Activated CD8-positive, alpha-beta T cell treated with anti-CD3 and anti-CD28 coated beads for 36 hours (primary cell): Measurements from ENCODE around the gene CHD6. TPM values are rescaled to one million over a fixed set of nuclear protein-coding genes. Genes with fewer than 3 reads are reported as not detected.
A peak's percentile ranks its signal among the peaks of the same experiment; 100 is the strongest.

Experiments used
- ATAC-seq: fragments of 200-7000 bp; cut with Tn5 transposase; one replicate; pipeline ENCODE4 v1.10.0; 2021; ENCODE audit warnings: mild to moderate bottlenecking, moderate library complexity
- CTCF ChIA-PET: fragments of 350-600 bp; sonication (Branson Sonifier 250); formaldehyde crosslinking; loops from one replicate; lab custom pipeline; 2021; ENCODE audit warnings: antibody characterized with exemption; lab: Charles Lee
- POLR2A ChIA-PET: fragments of 350-600 bp; sonication (Branson Sonifier 250); formaldehyde crosslinking; loops from one replicate; lab custom pipeline; 2021; ENCODE audit warnings: antibody characterized with exemption; lab: Charles Lee
- DNase-seq: peaks from one replicate; pipeline ENCODE4 v3.0.0-alpha.2; 2020
- H3K27ac Mint-ChIP-seq: one replicate; pipeline ENCODE4 v1.8.0; 2021; ENCODE audit warnings: mild to moderate bottlenecking, mixed read lengths
- H3K27me3 Mint-ChIP-seq: one replicate; pipeline ENCODE4 v1.8.0; 2021; ENCODE audit warnings: mixed read lengths
- H3K36me3 Mint-ChIP-seq: one replicate; pipeline ENCODE4 v1.8.0; 2021; ENCODE audit warnings: low read depth, mixed read lengths
- H3K4me1 Mint-ChIP-seq: one replicate; pipeline ENCODE4 v1.8.0; 2021; ENCODE audit warnings: low read depth, mixed read lengths
- H3K4me3 Mint-ChIP-seq: one replicate; pipeline ENCODE4 v1.8.0; 2021; ENCODE audit warnings: mild to moderate bottlenecking, moderate library complexity, mixed read lengths
- H3K9me3 Mint-ChIP-seq: one replicate; pipeline ENCODE4 v1.8.0; 2021; ENCODE audit warnings: mixed read lengths
- intact Hi-C: fragments of 100-400 bp; cut with micrococcal nuclease; formaldehyde crosslinking; loops from one replicate; pipeline ENCODE4 v1.10.0; 2022
- total RNA-seq, 2 experiments: library from RNA; stranded (reverse); gene quantifications; one replicate each; pipeline ENCODE4 v1.2.3, GENCODE V29; 2021
- TF ChIP-seq, protein P1 (sequence below): fragments of 200-600 bp; IDR thresholded peaks from one replicate; pipeline ENCODE4 v1.8.0; 2022; ENCODE audit warnings: antibody characterized with exemption, mild to moderate bottlenecking

Gene CHD6
- total RNA-seq, 2 experiments from 2014 or later, result 25.4 to 28.2 TPM

DNA sequence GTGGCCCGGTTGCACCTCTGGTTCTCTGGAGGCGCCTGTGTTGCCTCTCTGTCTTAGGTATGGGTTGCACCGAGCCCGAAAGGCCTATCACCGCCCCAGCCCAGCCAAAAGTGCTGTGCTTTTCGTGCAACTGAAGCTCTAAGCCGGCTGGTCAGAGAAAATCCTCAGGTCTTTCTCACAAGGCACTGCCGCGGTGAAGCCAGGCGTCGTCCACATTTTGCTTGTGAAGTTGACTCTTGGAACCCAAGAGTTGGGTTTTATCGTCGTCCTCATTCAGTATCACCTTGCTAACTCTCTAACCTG, 250.8 kb downstream of the CHD6 start:
- Mint-ChIP-seq H3K4me1 (peaks cover 2% of the 10 kb centered on the region), H3K4me3 (peak overlapping the region; percentile 27), H3K27me3 (peaks cover 38% of the 10 kb centered on the region), H3K27ac (no peak overlapping the region), H3K36me3 (no peaks in the 10 kb centered on the region), H3K9me3 (peaks cover 6% of the 10 kb centered on the region)
- ATAC-seq (no peak), DNase-seq (no peak)
- ChIA-PET CTCF (interaction anchor here (1.2 kb wide), 1 partner anchor 331 kb away, joined by 3 read pairs; no protein-coding TSS in a partner anchor), POLR2A (no interaction called here)
- TF ChIP-seq, protein P1, sequence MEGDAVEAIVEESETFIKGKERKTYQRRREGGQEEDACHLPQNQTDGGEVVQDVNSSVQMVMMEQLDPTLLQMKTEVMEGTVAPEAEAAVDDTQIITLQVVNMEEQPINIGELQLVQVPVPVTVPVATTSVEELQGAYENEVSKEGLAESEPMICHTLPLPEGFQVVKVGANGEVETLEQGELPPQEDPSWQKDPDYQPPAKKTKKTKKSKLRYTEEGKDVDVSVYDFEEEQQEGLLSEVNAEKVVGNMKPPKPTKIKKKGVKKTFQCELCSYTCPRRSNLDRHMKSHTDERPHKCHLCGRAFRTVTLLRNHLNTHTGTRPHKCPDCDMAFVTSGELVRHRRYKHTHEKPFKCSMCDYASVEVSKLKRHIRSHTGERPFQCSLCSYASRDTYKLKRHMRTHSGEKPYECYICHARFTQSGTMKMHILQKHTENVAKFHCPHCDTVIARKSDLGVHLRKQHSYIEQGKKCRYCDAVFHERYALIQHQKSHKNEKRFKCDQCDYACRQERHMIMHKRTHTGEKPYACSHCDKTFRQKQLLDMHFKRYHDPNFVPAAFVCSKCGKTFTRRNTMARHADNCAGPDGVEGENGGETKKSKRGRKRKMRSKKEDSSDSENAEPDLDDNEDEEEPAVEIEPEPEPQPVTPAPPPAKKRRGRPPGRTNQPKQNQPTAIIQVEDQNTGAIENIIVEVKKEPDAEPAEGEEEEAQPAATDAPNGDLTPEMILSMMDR, result no peak
- intact Hi-C loops, result no loop called here

DNA sequence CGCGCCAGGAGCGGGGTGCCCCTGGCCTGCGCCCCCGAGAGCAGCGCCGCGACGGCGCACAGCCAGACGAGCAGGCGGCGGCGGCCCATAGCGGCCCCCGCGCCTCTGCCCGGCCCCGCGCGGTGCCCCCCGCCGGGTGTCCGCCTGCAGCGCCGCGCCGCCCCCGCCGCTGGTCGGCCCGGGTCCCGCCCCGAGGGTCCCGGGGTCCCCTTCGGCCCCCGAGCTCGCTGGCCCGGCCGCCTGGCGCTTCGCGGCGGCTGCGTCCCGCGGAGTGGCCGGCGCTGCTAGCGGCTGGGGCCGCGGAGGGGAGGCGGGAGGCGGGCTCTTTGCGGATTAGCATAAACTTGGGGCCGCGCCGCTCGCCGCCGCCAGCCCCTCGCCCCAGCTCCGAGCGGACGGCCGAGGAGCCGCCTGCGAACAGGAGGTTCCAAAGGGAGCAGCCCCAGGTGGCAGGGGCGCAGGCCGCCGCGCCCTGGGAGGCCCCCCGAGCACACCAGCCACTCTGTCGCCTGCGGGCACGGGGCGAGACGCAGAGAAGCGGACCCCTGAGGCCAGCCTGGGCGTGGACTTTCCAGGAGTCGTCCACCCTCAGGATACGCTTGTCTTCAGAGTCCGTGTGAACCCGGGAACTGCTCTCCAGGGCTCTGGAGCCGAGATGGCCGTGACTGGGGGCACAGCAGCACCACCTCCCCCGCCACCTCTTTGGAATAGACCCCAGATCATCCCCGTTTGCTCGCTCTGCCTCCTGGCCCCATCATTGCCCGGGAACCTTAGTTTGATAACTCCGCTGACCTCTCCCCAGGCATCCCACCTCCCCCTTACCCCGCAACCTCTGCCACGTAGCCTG, 251.4 kb downstream of the CHD6 start, which contains the start of gene EMILIN3:
EMILIN3 (minus strand) TSS at position 273 of the 847 bp plus-strand sequence; CDS start at position 89, 184 bp downstream.
- ATAC-seq (no peak), DNase-seq (no peak)
- Mint-ChIP-seq H3K27ac (no peak within 1 kb of the TSS), H3K9me3 (peaks cover 6% of the 10 kb centered on the region), H3K36me3 (no peaks in the 10 kb centered on the region), H3K4me3 (peak within 1 kb of the TSS; percentile 27), H3K27me3 (peaks cover 38% of the 10 kb centered on the region), H3K4me1 (peaks cover 2% of the 10 kb centered on the region)
- intact Hi-C loops, result no loop called here
- POLR2A ChIA-PET, result no interaction called here
- TF ChIP-seq, protein P1, result no peak
- CTCF ChIA-PET, result interaction anchor here (1.2 kb wide), 1 partner anchor 331 kb away, joined by 3 read pairs; no protein-coding TSS in a partner anchor

DNA sequence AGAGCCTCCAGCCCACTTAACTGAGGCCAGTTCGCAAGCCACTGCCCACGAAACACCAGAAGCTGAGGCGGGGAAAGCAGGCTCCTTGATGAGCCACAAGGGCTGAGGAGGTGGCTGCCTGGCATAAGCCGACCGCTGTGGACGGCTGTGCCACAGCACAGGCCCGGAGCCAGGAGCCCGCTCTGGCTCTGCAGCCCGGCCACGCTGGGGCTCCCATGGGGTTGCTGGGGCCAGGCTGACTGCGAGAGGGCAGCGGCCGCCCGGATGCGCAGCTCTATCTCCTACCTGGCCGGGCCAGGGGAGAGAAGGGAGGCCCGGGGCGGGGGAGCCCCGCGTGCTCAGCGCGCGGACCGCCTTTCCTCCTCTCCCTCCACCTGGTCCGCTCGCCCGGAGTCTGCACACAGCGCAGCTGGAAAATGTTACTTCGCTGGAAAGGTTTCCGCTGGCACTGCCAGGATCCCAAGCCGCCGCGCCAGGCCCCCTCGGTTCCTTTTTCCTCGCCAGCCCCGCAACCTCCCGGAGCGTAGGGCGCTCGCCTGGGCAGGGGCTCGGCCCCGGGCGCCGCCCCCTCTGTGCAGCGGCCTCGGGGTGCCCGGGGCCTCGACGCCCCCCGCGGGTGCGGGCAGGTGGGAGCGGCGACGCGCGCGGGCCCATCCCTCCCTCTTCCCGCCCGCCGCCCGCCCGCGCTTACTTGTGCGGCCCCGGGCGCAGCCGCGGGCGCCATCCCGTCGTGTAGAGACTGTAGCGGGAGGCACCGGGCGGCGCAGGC, 252.2 kb downstream of the CHD6 start:
- H3K36me3 Mint-ChIP-seq, result no peaks in the 10 kb centered on the region
- peak; percentile 45 for ATAC-seq
- TF ChIP-seq, protein P1, result no peak
- intact Hi-C loops, result no loop called here
- peaks cover under 1% of the 10 kb centered on the region for H3K9me3 Mint-ChIP-seq
- H3K27ac Mint-ChIP-seq, result no peak overlapping the region
- POLR2A ChIA-PET, result interaction anchor here (1.2 kb wide), 1 partner anchor 21 kb away, joined by 3 read pairs; no protein-coding TSS in a partner anchor
- CTCF ChIA-PET, result interaction anchor here (1.2 kb wide), 1 partner anchor 332 kb away, joined by 3 read pairs; no protein-coding TSS in a partner anchor
- peaks cover 30% of the 10 kb centered on the region for H3K27me3 Mint-ChIP-seq
- H3K4me3 Mint-ChIP-seq, result no peak overlapping the region
- DNase-seq, result no peak
- peaks cover 2% of the 10 kb centered on the region for H3K4me1 Mint-ChIP-seq

DNA sequence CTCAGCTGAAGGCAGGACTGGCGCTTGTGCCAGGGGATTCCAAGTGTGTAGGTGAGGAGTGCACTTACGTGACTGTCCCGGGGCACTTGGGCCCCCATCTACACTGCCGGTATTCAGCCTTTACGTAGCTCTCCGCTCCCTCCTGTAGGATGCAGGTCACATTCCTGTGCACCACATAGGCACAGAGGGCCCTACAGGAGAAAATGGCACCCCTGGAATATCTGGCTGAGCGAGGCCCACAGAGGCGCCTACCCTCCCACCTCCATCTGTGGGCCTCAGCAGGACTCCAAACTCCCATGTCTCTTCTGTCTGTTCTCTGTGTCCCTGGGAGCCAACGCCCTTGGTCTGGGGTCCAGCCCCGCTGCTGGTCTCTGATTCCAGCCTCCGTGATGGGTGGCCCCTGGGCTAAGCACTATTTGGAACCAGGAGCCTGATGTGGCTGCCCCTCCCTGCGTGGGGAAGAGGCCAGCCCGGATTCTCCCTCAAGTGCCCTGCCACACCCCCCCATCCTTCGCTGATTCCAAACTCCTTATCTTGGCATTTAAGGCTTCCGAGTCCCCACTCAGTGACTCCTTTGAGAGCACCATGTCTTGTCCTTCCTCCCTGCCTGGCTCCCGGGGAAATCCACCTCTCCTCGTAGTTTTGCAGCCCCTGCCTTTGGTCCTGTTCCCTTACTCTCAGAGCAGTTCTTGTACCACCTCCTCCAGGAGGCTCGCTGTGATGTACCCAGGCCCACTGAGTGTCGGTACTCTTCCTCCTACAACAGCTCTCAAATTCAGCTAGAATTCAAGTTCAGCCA, 253.0 kb downstream of the CHD6 start:
- no peak overlapping the region for H3K27ac Mint-ChIP-seq
- intact Hi-C loops, result no loop called here
- H3K36me3 Mint-ChIP-seq, result no peaks in the 10 kb centered on the region

More for the DNA sequence above, 253.0 kb downstream of the CHD6 start:
- no peak for ATAC-seq
- no peak for DNase-seq
- TF ChIP-seq, protein P1, result no peak
- H3K4me1 Mint-ChIP-seq, result peaks cover 2% of the 10 kb centered on the region
- CTCF ChIA-PET, result no interaction called here
- POLR2A ChIA-PET, result interaction anchor here (1.2 kb wide), 1 partner anchor 20 kb away, joined by 3 read pairs; no protein-coding TSS in a partner anchor
- H3K4me3 Mint-ChIP-seq, result no peak overlapping the region
- peaks cover 30% of the 10 kb centered on the region for H3K27me3 Mint-ChIP-seq
- no peaks in the 10 kb centered on the region for H3K9me3 Mint-ChIP-seq
